Measurements from ENCODE around the gene OR52E5. TPM values are rescaled to one million over a fixed set of nuclear protein-coding genes. Genes with fewer than 3 reads are reported as not detected.

OR52E5 gene
- total and polyA plus RNA-seq, 10 of the 15 experiments (the other 5 are each of a cell fraction or from before 2014, with no cell fraction given), result not detected

DNA sequence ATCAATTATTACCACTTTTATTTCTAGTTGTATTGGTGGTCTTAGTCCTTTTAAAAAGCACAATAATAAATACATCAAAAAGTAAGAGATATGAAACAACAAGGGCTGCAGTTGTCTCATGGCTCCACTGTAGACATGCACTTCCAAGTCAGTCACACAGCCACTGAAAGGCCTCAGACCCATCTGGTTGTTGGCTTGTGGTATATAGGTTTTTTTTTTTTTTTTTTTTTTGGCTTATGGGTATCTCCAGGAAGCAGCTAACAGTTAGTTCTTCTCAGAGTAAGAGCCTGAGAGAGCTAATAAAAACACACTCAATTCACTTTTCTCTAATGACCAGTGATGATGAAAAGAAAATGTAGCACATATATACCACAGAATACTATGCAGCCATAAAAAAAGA is 45.3 kb upstream of the OR52E5 start (continued):
- no peak for TF ChIP-seq ELK1 (IDR thresholded peaks at IDR 0.05; ENCODE audit: low read depth, low read length)

DNA sequence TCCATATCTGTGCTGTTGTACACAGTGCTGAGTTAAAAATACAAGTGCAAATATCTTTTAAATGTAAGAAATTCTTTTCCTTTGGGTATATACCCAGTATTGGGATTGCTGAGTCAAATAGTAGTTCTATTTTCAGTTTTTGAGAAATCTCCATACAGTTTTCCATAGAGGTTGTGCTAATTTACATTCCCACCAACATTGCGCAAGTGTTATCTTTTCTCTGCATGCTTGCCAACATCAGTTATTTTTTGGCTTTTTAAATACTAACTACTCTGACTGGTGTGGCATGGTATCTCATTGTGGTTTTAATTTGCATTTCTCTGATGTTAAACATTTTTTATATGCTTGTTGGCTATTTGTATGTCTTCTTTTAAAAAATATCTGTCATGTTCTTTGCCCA is 42.0 kb upstream of the OR52E5 start:
- Histone ChIP-seq H3K79me2 (ENCODE audit: control insufficient read depth, insufficient read depth, low read length) (no peaks in the 10 kb centered on the region), H4K20me1 (ENCODE audit: control insufficient read depth, insufficient read depth) (no peaks in the 10 kb centered on the region), H3K4me3 (no peak overlapping the region), H3K27ac (ENCODE audit: control insufficient read depth, insufficient read depth) (no peak overlapping the region), H3K9me3 (replicated peaks; ENCODE audit: control insufficient read depth, insufficient read depth, low read length) (no peaks in the 10 kb centered on the region), H3K4me2 (ENCODE audit: control insufficient read depth, insufficient read depth) (no peak overlapping the region), H3K4me1 (ENCODE audit: control insufficient read depth, insufficient read depth, low read length) (no peaks in the 10 kb centered on the region), H3K9ac (ENCODE audit: control insufficient read depth, insufficient read depth, low read length) (no peak overlapping the region), H3K27me3 (replicated peaks in 1 of 2; ENCODE audit: control insufficient read depth in 2 of 2, insufficient read depth in 2 of 2, low read length in 1 of 2) (no peaks in the 10 kb centered on the region), H3K36me3 (ENCODE audit: control insufficient read depth in 2 of 2, insufficient read depth in 2 of 2, low read length in 1 of 2) (no peaks in the 10 kb centered on the region), H2AFZ (ENCODE audit: control insufficient read depth, low read depth, low read length) (no peak overlapping the region)
- FAIRE-seq (no peak), ATAC-seq (no peak), DNase-seq (ENCODE audit: low read depth, low spot score) (no peak)
- CTCF ChIA-PET, result no interaction called here
- no TSS peak for BruUV-seq (replicated peaks)
- WGBS (ENCODE audit: insufficient coverage, insufficient replicate concordance, low lambda C conversion rate, missing lambda C conversion rate), result 100% methylated on average over 1 of the region's 1 CpG
- in situ Hi-C loops (cut with MboI) (no loop called here), intact Hi-C loops (cut with micrococcal nuclease; ENCODE audit: unreplicated experiment) (no loop called here)
- SMC1A ChIA-PET (ENCODE audit: uncharacterized antibody, unreplicated experiment), result no interaction called here
- POLR2A ChIA-PET, result no interaction called here
- TF ChIP-seq SMAD5 (IDR thresholded peaks at IDR 0.05; ENCODE audit: low read depth) (no peak), MEF2A (IDR thresholded peaks at IDR 0.05; ENCODE audit: insufficient read depth, low read depth, low read length) (no peak), PML (IDR thresholded peaks at IDR 0.05; ENCODE audit: low read length) (no peak)
- RAD21 ChIA-PET (ENCODE audit: unreplicated experiment), result no interaction called here

GRCh38 chr11:5857590-5857989 is 35.4 kb upstream of the OR52E5 start, which contains the start of gene OR52E8:
TSS of gene OR52E8 (minus strand) at chr11:5857690. CDS start at chr11:5857690, 0 bp downstream.
- Histone ChIP-seq H3K79me2 (ENCODE audit: control insufficient read depth, insufficient read depth, low read length) (no peaks in the 10 kb centered on the region), H3K27me3 (replicated peaks in 1 of 2; ENCODE audit: control insufficient read depth in 2 of 2, insufficient read depth in 2 of 2, low read length in 1 of 2) (no peaks in the 10 kb centered on the region), H2AFZ (ENCODE audit: control insufficient read depth, low read depth, low read length) (no peak within 1 kb of the TSS), H3K4me1 (ENCODE audit: control insufficient read depth, insufficient read depth, low read length) (no peaks in the 10 kb centered on the region), H3K9me3 (replicated peaks; ENCODE audit: control insufficient read depth, insufficient read depth, low read length) (no peaks in the 10 kb centered on the region), H3K9ac (ENCODE audit: control insufficient read depth, insufficient read depth, low read length) (no peak within 1 kb of the TSS), H3K4me2 (ENCODE audit: control insufficient read depth, insufficient read depth) (no peak within 1 kb of the TSS), H4K20me1 (ENCODE audit: control insufficient read depth, insufficient read depth) (no peaks in the 10 kb centered on the region), H3K4me3 (no peak within 1 kb of the TSS), H3K27ac (ENCODE audit: control insufficient read depth, insufficient read depth) (no peak within 1 kb of the TSS), H3K36me3 (ENCODE audit: control insufficient read depth in 2 of 2, insufficient read depth in 2 of 2, low read length in 1 of 2) (no peaks in the 10 kb centered on the region)
- ChIA-PET RAD21 (ENCODE audit: unreplicated experiment) (no interaction called here), SMC1A (ENCODE audit: uncharacterized antibody, unreplicated experiment) (no interaction called here), POLR2A (no interaction called here), CTCF (no interaction called here)
- in situ Hi-C loops (cut with MboI), result no loop called here
- BruUV-seq (replicated peaks), result no TSS peak
- 82% methylated on average over 3 of the region's 3 CpGs for WGBS (ENCODE audit: insufficient coverage, insufficient replicate concordance, low lambda C conversion rate, missing lambda C conversion rate)
- ATAC-seq, result no peak
- no peak for DNase-seq (ENCODE audit: low read depth, low spot score)
- no peak for FAIRE-seq
- intact Hi-C loops (cut with micrococcal nuclease; ENCODE audit: unreplicated experiment), result no loop called here
- TF ChIP-seq FOXM1 (IDR thresholded peaks at IDR 0.05; ENCODE audit: low read depth, low read length) (no peak), BCL11A (IDR thresholded peaks at IDR 0.05; ENCODE audit: low read depth, low read length) (no peak), BMI1 (IDR thresholded peaks at IDR 0.05; ENCODE audit: borderline replicate concordance) (no peak), RBBP5 (conservative IDR thresholded peaks at IDR 0.05) (no peak), NRF1 (conservative IDR thresholded peaks at IDR 0.05; ENCODE audit: low read depth, low read length) (no peak), BHLHE40 (IDR thresholded peaks at IDR 0.05; ENCODE audit: borderline replicate concordance in 1 of 2, low read depth in 2 of 2, low read length in 1 of 2) (no peak), CHD4 (IDR thresholded peaks at IDR 0.05) (no peak), JUNB (IDR thresholded peaks at IDR 0.05) (no peak), KLF5 (IDR thresholded peaks at IDR 0.05; ENCODE audit: partially characterized antibody) (no peak), ZNF24 (IDR thresholded peaks at IDR 0.05) (no peak), SPI1 (IDR thresholded peaks at IDR 0.05; ENCODE audit: borderline replicate concordance, insufficient read depth, low read depth, low read length) (no peak), CBFB (IDR thresholded peaks at IDR 0.05; ENCODE audit: low read depth) (no peak), SIN3A (IDR thresholded peaks at IDR 0.05; ENCODE audit: low read depth, low read length) (no peak)
